ENCODE results near the gene HIF3A.

- no peak for TF ChIP-seq CTCF (IDR thresholded peaks at IDR 0.05; ENCODE audit: low read length)
- TF ChIP-seq EZH2 (IDR thresholded peaks at IDR 0.05; ENCODE audit: borderline replicate concordance, low read length) = no peak
These were observed 51.1 kb downstream of the HIF3A start for GRCh38 chr19:46347985-46348384.
